ENCODE data around the gene GPC5.

The GPC5 gene

DNA sequence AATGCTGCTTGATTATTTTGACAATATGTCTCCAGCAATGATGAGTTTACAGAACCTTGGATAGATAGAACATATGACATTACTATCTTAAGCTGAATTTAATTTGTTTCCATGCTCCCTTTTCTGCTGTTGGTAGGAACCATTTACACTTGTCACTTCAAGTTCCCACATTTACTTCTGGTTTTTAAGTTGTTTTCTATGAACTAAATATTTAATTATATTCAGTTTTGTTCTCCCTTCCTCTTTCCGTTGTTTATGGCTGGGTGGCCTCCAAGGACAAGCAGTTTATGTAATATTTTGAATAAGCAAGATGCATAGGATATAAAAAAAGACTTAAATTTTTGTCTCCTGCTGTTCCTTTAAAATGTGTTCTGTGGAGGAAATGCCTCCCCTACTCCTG, 860.6 kb downstream of the GPC5 start:
- no peak for DNase-seq (ENCODE audit: extremely low spot score)
- CTCF ChIA-PET: interaction anchor here (0.9 kb wide), 1 partner anchor 7 kb away, joined by 3 read pairs; no protein-coding TSS in a partner anchor

DNA sequence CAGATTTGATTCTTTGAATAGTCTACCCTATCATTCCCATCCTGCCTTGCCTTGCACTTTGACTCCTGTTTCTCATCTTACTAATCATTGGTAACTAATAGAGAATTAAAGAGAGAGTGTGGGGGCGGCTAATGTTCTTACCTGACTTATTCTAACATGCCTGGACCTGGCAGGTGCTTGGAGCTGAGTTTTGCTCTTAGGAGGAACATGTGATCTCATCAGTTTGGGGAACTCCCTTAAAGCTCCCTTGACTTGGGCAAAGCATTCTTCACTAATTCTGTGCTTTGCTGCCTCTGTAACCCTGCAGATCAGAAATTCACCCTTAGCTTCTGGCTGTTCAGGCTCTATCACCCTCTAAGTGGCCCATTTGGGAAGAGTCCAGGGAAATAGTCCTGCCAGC, 861.1 kb downstream of the GPC5 start:
- DNase-seq (ENCODE audit: extremely low spot score): no peak
- ChIA-PET POLR2A (no interaction called here), CTCF (interaction anchor here (0.9 kb wide), 1 partner anchor 8 kb away, joined by 3 read pairs; no protein-coding TSS in a partner anchor)
- TF ChIP-seq, protein P1, sequence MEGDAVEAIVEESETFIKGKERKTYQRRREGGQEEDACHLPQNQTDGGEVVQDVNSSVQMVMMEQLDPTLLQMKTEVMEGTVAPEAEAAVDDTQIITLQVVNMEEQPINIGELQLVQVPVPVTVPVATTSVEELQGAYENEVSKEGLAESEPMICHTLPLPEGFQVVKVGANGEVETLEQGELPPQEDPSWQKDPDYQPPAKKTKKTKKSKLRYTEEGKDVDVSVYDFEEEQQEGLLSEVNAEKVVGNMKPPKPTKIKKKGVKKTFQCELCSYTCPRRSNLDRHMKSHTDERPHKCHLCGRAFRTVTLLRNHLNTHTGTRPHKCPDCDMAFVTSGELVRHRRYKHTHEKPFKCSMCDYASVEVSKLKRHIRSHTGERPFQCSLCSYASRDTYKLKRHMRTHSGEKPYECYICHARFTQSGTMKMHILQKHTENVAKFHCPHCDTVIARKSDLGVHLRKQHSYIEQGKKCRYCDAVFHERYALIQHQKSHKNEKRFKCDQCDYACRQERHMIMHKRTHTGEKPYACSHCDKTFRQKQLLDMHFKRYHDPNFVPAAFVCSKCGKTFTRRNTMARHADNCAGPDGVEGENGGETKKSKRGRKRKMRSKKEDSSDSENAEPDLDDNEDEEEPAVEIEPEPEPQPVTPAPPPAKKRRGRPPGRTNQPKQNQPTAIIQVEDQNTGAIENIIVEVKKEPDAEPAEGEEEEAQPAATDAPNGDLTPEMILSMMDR (IDR thresholded peaks at IDR 0.05; ENCODE audit: control extremely low read depth, extremely low read depth, low read depth, missing control alignments): no peak

More for the DNA sequence above, 860.6 kb downstream of the GPC5 start:
- POLR2A ChIA-PET: no interaction called here
- TF ChIP-seq, protein P1 (IDR thresholded peaks at IDR 0.05; ENCODE audit: control extremely low read depth, extremely low read depth, low read depth, missing control alignments): no peak

DNA sequence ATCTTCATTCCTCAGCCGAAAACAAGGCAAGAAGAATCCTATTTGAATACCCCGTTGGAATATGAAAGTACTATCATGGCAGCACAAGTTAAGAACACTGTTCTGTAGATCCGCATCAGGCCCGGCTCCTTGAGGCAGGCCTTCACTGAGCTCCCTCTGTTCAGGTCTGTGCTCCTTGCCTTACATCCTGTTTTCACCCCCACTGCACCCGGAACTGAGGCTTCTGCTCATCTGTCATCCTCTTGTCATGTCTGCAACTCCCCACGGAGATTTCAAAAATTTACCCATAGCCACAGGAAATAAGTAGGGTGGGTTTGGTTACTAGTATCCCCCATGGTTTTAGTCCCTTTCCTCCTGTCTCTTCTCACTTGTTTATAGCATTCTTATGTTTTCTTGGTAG, 861.9 kb downstream of the GPC5 start:
- ChIA-PET POLR2A (no interaction called here), CTCF (interaction anchor here (1.5 kb wide), 1 partner anchor 16 kb away, joined by 4 read pairs; no protein-coding TSS in a partner anchor)
- TF ChIP-seq, protein P1 (IDR thresholded peaks at IDR 0.05; ENCODE audit: control extremely low read depth, extremely low read depth, low read depth, missing control alignments): no peak
- DNase-seq (ENCODE audit: extremely low spot score): no peak

DNA sequence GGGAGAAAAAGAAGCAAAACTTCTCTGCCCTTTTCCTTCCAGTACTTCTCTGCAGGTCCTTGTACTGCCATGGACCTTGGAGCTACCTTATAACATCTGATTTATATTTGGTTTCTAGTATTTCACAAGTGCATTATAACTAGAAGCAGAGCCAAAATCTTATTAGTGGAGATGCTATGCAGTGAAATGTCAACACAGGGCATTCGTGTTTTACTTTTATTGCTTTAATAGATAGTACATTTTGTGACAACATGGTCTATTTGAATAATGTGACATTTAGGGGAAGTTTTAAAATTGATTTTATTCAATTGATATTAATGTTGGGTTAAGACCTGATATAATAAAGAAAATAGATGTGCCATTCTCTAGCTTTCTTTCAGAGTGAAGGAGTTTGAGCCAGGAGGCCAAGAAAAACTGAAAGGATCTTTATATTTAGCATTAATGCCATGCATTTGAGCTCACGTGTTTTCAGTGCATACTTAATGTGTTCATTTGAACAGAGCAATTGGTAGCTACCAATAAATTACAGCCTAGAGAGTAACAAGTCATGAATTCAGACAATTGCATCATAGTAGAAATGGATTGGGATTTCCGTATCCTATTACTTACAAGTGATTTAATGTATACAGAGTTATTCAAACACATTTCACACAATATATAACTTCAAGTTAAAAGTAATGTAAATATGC, 863.8 kb downstream of the GPC5 start:
- CTCF ChIA-PET: interaction anchor here (0.7 to 1.5 kb wide), 3 partner anchors 8 to 37 kb away, joined by 3 to 5 read pairs (median 4); no protein-coding TSS in a partner anchor
- DNase-seq (ENCODE audit: extremely low spot score): no peak
- TF ChIP-seq, protein P1 (IDR thresholded peaks at IDR 0.05; ENCODE audit: control extremely low read depth, extremely low read depth, low read depth, missing control alignments): no peak
- POLR2A ChIA-PET: no interaction called here

DNA sequence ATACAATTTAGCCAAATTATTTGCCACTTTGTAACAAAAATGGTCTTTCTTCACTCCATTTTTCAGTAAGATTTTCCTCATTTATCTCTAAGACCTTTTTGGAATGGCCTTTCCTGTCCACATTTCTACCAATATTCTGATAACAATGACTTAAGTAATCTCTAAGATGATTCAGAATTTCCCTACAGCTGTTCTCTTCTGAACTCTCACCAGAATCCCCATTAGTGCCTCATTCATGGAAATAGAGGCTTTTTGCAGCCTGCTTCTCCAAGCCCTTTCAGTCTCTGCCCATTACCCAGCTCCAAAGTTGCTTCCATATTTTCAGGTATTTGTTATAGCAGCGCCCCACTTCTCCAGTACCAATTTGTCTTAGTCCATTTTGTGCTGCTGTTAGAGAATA, 867.0 kb downstream of the GPC5 start:
- CTCF ChIA-PET: interaction anchor here (1.5 kb wide), 1 partner anchor 14 kb away, joined by 5 read pairs; no protein-coding TSS in a partner anchor
- no peak for DNase-seq (ENCODE audit: extremely low spot score)
- POLR2A ChIA-PET: no interaction called here
- TF ChIP-seq, protein P1 (IDR thresholded peaks at IDR 0.05; ENCODE audit: control extremely low read depth, extremely low read depth, low read depth, missing control alignments): no peak

DNA sequence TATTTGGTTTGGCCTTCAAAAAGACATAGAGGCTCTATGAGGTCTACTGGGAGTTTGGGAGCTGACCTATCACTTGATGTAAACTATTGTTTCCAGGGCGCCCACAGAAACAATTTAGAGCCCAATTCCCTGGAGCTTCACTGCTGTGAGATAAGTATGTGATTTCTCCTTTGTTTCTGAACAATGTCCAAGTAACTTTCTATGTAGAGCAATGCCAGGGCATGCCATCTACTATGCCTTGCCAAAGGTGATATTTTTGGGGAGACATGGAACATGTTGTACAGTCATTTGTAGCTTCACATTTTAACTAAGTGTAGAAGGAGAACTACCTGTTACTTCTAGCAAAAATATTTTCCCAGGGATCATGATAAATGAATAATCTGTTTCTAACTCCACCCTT, 872.6 kb downstream of the GPC5 start:
- TF ChIP-seq, protein P1 (IDR thresholded peaks at IDR 0.05; ENCODE audit: control extremely low read depth, extremely low read depth, low read depth, missing control alignments): no peak
- DNase-seq (ENCODE audit: extremely low spot score): no peak
- ChIA-PET CTCF (interaction anchor here (1.7 kb wide), 1 partner anchor 9 kb away, joined by 5 read pairs; no protein-coding TSS in a partner anchor), POLR2A (no interaction called here)

Measured in GM10248 (cell line).